ENCODE data around the gene ARHGAP32.

DNA sequence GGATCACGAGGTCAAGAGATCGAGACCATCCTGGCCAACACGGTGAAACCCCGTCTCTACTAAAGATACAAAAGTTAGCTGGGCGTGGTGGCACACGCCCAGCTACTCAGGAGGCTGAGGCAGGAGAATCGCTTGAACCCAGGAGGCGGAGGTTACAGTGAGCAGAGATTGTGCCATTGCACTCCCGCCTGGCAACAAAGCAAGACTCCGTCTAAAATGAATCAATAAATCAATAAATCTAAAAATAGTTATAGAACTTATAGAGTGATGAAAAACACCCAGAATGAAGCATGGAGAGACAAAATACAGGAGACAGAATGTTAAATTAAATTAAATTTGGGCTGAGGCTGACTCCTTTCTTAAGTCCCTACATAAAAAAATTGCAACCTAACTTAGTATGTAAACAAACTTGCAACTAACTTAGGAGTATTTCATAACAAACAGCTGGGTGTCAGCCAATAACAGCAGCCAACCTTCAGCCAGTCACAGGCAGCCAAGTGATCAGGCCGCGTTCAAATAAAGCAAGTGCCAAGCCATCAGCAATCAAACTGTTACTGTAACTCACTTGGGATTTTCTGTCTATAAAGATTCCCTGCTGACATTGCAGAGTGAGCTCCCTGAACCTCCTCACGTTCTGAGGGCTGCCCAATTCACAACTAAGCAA, 242.2 kb downstream of the ARHGAP32 start:
- TF ChIP-seq POLR2AphosphoS5 (IDR thresholded peaks at IDR 0.05; ENCODE audit: low read depth, low read length) (no peak), SIN3A (IDR thresholded peaks at IDR 0.05; ENCODE audit: borderline replicate concordance, insufficient read depth, low read length) (no peak)

Measured in PFSK-1 (cell line).